Gastrocnemius medialis (tissue), 4 donors: ENCODE results near the gene PSMC3IP. TPM values are rescaled to one million over a fixed set of nuclear protein-coding genes. Genes with fewer than 3 reads are reported as not detected.

Source experiments
- ATAC-seq, 2 donors: fragments of 150-250 bp; one replicate each; pipeline ENCODE4 v1.9.1; 2016
- DNase-seq, 2 donors: peaks; one replicate each; pipeline ENCODE4 v3.0.0-alpha.2; 2019
- H3K27ac ChIP-seq, 4 donors: fragments of 200-600 bp; sonication (generic); 1 replicate in 1 of 4; 2 replicates in 3 of 4; pipeline ENCODE4 v1.5.1; 2016 to 2018; ENCODE audit warnings: mild to moderate bottlenecking in 2 of 4, moderate library complexity in 1 of 4
- H3K27me3 ChIP-seq, 3 donors: fragments of 200-600 bp; sonication (generic) in 2 of 3; 1 replicate in 1 of 3; 2 replicates in 2 of 3; pipeline versions ENCODE4 v1.5.1 to v1.6.0; 2016 to 2019; ENCODE audit warnings: mild to moderate bottlenecking in 1 of 3, moderate library complexity in 1 of 3
- H3K36me3 ChIP-seq, 2 donors: fragments of 200-600 bp; sonication (generic) in 1 of 2; one replicate each; pipeline ENCODE4 v1.5.1; 2017 to 2018
- H3K4me1 ChIP-seq, 2 donors: fragments of 200-600 bp; sonication (generic) in 1 of 2; one replicate each; pipeline ENCODE4 v1.5.1; 2016 to 2017; ENCODE audit warnings: mild to moderate bottlenecking in 2 of 2
- H3K4me3 ChIP-seq, 4 donors: fragments of 200-600 bp; sonication (generic) in 3 of 4; 1 replicate in 1 of 4; 2 replicates in 3 of 4; pipeline ENCODE4 v1.5.1; 2016 to 2019; ENCODE audit warnings: mild to moderate bottlenecking in 2 of 4
- H3K9me3 ChIP-seq, 3 donors: fragments of 200-600 bp; sonication (generic) in 2 of 3; 1 replicate in 1 of 3; 2 replicates in 2 of 3; pipeline ENCODE4 v1.5.1; 2016 to 2019
- CTCF ChIP-seq, 5 experiments: fragments of 450-650 bp in 3 of 5; fragments of 200-600 bp in 2 of 5; sonication (generic) in 2 of 5; IDR thresholded peaks in 4 of 5; conservative IDR thresholded peaks in 1 of 5; 1 replicate in 4 of 5; 2 replicates in 1 of 5; pipeline ENCODE4 v1.5.1; 2016 to 2019; ENCODE audit warnings: antibody characterized with exemption in 5 of 5, mild to moderate bottlenecking in 3 of 5, moderate library complexity in 3 of 5
- POLR2A ChIP-seq, 2 donors: fragments of 450-650 bp; IDR thresholded peaks; one replicate each; pipeline ENCODE4 v1.6.1; 2017; ENCODE audit warnings: antibody characterized with exemption in 2 of 2, mild to moderate bottlenecking in 2 of 2, moderate library complexity in 2 of 2
- in situ Hi-C, 4 donors: fragments of 200-750 bp; cut with MboI; loops; one replicate each; pipeline versions ENCODE4 v1.15.0 to v1.8.0; 2017; ENCODE audit warnings: low sequenced_read_pairs in 4 of 4
- intact Hi-C: fragments of 100-400 bp; cut with DNase I; formaldehyde crosslinking; loops from one replicate; pipeline ENCODE4 v1.15.1; 2023; ENCODE audit warnings: low total_unique reads
- total RNA-seq, 4 donors: library from RNA; depleted of rRNA; stranded (reverse); fragments of >200 nt; gene quantifications; one replicate each; pipeline versions ENCODE4 v1.1.0 to v1.2.3, GENCODE V29; 2016

Gene PSMC3IP
- total RNA-seq, 4 donors from 2014 or later: 0.46 to 2.7 (median 1.4) TPM

- no peaks in the 10 kb centered on the region for H3K9me3 ChIP-seq
- TF ChIP-seq POLR2A (IDR thresholded peaks at IDR 0.05) (no peak), CTCF (IDR thresholded peaks at IDR 0.05 in 4 of 5, conservative IDR thresholded peaks at IDR 0.05 in 1 of 5) (no peak)
- peak overlapping the region; percentile 47 to 63 (median 55) for H3K4me3 ChIP-seq
- H3K36me3 ChIP-seq: peaks cover 0 to 18% of the 10 kb centered on the region in 2 donors
- H3K27me3 ChIP-seq: no peaks in the 10 kb centered on the region
- DNase-seq (no peak), ATAC-seq (peak in 1 of 2 donors; percentile 4)
- intact Hi-C loops: loop anchor here (2.0 kb wide), 1 partner anchor 19 kb away; no protein-coding TSS in a partner anchor
- H3K4me1 ChIP-seq: peaks cover 6 to 20% of the 10 kb centered on the region in 2 donors
- peak overlapping the region; percentile 77 to 95 (median 92) for H3K27ac ChIP-seq
- in situ Hi-C loops: no loop called here
Observed at GRCh38 chr17:42535155-42536047, 42.1 kb downstream of the PSMC3IP start.

- Histone ChIP-seq H3K36me3 (no peaks in the 10 kb centered on the region), H3K27ac (peak overlapping the region; percentile 81 to 94 (median 87)), H3K9me3 (no peaks in the 10 kb centered on the region), H3K4me3 (peak overlapping the region; percentile 53 to 77 (median 62)), H3K27me3 (no peaks in the 10 kb centered on the region), H3K4me1 (peaks cover 15 to 21% of the 10 kb centered on the region in 2 donors)
- ATAC-seq (peak; percentile 23 to 30), DNase-seq (peak in 1 of 2 donors; percentile 72)
- TF ChIP-seq CTCF (IDR thresholded peaks at IDR 0.05 in 4 of 5, conservative IDR thresholded peaks at IDR 0.05 in 1 of 5) (peak; percentile 52 to 73 (median 67)), POLR2A (IDR thresholded peaks at IDR 0.05) (peak; percentile 49 to 54)
- in situ Hi-C loops (no loop called here), intact Hi-C loops (no loop called here)
Observed at GRCh38 chr17:42531455-42532354, 45.8 kb downstream of the PSMC3IP start.

- Histone ChIP-seq H3K4me3 (no peak overlapping the region), H3K4me1 (peaks cover 22 to 27% of the 10 kb centered on the region in 2 donors), H3K36me3 (no peaks in the 10 kb centered on the region), H3K9me3 (no peaks in the 10 kb centered on the region), H3K27ac (peak overlapping the region in 2 of 4 donors; percentile 86 to 94), H3K27me3 (no peaks in the 10 kb centered on the region)
- no peak for TF ChIP-seq CTCF (IDR thresholded peaks at IDR 0.05 in 4 of 5, conservative IDR thresholded peaks at IDR 0.05 in 1 of 5)
- TF ChIP-seq POLR2A (IDR thresholded peaks at IDR 0.05): no peak
- ATAC-seq: no peak
- in situ Hi-C loops (no loop called here), intact Hi-C loops (no loop called here)
- no peak for DNase-seq
Observed at GRCh38 chr17:42530952-42531454, 46.5 kb downstream of the PSMC3IP start.

- H3K4me1 ChIP-seq: peaks cover 29% of the 10 kb centered on the region in 2 donors
- DNase-seq: no peak
- TF ChIP-seq POLR2A (IDR thresholded peaks at IDR 0.05) (no peak), CTCF (IDR thresholded peaks at IDR 0.05 in 4 of 5, conservative IDR thresholded peaks at IDR 0.05 in 1 of 5) (no peak)
- H3K9me3 ChIP-seq: no peaks in the 10 kb centered on the region
- no peak overlapping the region for H3K27ac ChIP-seq
- ATAC-seq: no peak
- H3K36me3 ChIP-seq: no peaks in the 10 kb centered on the region
- no peaks in the 10 kb centered on the region for H3K27me3 ChIP-seq
- no peak overlapping the region for H3K4me3 ChIP-seq
- intact Hi-C loops (loop anchor here (5.0 kb wide), 1 partner anchor 107 kb away; the partner anchor contains the start of gene CAVIN1), in situ Hi-C loops (loop anchor here in 3 of 4 donors (5.0 to 10.0 kb wide), 2 partner anchors 114 to 207 kb away; no protein-coding TSS in a partner anchor)
Observed at GRCh38 chr17:42529061-42529460, 48.5 kb downstream of the PSMC3IP start.
